HG03097 (cell line): ENCODE measurements around the gene MEGF6.

ENCODE experiments used
- ATAC-seq: cut with Tn5 transposase; IDR thresholded peaks from one replicate; pipeline ENCODE4 v1.9.1; 2021; ENCODE audit not compliant: unreplicated experiment, low FRiP score

The MEGF6 gene

DNA sequence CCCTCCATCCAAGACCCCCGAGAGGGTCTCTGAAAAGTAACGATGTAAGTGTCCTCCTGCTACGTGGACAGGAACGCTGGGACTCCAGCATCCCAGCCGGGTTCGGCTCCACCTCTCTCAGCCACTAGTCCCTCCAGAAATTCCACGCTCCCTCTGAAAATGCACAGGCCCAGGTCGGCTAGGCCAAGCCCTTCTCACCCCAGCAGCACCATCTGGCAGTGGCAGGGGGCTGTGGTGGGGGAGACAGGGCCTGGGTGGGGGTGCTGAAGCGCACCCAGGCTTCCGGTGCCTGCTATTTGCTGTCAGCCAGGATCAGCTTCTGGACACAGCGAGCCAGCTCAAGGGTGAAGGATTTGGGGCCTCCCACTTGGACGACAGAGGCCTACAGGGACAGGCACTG lies 83.5 kb downstream of the MEGF6 start:
- no peak for ATAC-seq

DNA sequence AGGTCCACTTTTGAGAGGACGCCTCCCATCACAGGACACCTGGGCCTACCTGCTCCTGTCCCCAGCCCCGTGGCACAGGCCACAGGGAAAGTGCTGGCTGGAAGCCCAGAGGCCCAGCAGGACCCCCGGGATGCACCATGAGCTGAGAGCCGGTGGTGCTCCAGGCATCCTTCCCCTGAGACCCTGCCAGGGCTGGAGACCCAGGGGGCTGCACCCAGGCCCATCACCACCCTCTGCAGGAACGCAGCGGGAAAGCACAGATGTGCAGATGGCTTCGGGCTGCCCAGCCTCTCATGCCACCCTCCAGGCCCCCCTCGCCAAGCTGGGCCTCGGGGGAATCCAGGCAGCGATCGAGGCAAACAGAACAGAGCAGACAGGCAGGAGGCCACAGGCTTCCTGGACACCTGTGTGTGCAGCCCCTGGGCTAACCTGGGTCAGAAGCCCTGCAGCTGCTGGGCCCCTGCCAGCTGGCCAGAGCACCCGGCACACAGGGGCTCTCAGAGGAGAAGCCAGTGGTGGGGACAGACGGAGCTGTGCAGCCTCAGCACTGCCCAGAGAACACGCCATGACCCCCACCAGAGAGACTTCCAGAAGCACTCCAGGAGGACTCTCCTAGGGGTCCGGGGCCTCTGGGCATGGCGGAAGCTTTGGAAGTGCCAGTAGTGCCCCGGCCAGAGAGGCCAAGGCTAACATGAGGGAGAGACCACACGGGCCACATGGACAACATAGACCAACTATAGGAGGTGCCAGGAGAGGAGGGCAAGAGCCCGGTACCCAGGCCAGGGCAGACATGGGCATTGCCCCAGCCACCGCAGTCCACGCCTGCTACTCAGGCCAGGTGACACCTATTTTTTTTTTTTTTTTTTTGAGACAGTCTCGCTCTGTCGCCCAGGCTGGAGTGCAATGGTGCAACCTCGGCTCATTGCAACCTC lies 85.5 kb downstream of the MEGF6 start:
- ATAC-seq = no peak

DNA sequence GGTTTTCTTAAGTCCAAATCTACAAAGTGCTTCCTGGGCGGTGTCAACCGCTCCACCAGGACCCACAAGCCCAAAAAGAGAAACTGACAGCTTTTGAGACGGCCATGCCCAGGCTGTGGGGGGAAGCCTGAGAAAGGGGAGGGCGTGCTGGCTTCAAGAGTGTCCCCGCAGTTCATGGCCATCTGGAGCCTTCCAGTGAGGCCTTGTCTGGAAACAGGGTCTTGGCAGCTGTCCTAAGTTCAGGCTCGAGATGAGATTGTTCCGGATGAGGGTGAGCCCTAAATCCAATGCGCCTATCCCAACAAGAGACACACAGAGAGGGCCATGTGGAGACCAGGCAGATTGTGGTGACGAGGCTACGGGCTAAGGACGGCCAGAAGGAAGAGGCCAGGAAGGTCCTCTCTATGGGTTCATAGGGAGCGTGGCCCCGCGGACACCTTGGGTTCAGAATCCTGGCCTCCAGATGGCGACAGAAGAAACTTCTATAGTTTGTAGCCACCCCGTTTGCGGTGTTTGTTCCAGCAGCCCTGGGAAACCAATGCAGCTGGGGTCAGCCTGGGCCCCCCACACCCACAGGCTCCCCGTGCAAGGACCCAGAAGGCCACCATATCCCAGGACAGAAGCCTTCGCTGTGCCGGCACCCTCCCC lies 86.6 kb downstream of the MEGF6 start:
- no peak for ATAC-seq

DNA sequence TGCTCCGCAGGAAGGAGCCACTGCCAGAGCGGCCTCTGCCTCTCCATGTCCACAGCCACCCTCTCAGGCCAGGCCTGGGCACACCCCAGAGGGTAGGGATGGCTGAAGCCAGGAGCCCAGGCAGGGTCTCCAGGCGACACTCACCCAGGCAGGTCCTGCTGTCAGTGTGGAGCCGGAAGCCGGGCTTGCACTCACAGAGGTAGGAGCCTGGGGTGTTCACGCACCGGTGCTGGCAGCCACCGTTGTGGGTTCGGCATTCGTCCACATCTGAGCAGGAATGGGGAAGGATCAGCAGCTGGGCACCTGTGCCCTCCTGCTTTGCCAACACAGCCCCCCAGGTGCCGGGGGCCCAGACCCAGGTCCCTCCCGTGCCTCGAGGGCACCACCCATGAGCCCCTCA lies 87.3 kb downstream of the MEGF6 start:
- no peak for ATAC-seq

DNA sequence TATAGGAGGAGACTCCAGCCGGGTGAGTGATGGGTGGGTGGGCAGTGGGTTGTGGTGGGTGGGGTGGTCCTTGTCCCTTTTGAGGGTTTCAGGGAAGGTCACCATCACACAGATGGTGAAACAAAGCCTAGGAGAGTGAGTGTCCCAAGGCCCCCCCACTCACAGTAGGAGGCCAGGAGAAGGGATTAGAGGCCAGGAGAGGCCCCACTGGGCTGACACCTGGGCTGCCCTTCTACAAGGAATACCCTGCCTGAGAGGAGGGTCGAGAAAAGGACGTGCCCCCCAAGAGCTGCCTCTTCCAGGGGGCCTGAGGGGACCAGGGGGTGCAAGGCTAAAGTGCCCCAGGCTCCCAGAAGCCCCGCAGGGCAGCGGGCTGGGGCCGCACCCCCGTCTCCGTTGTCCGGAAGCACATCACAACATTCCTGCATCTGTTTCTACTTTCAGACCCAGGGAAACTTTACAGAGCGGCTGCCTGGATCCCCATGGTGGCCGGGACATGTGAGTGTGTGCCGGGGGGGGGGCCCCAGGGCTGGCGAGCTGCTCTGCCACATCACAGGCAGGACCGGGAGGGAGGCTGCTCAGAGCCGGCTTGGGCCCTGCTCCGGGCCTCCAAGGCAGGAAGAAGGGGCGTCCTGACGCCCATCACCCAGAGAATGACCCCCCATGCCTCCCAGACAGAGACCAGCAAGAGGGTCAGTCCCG lies 88.6 kb downstream of the MEGF6 start:
- ATAC-seq = no peak

DNA sequence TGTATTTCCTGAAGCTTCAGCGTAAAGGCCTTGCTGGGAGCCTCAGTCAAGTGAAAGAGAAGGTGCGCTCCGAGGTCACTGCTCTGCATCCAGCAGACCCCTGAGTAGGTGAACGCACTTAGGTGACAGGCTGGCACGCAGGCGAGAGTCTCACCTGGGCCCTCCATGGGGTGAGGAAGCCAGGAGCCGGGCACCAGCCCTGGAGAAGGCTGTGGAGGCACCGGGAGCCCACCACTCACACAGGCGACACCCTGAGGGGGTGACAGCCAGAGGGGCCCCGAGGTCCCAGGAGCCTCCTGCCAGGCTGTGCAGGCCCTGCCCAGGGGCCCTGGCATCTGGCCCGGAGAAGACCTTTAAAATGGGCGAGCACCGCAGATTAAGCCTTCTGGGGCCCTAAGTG lies 89.2 kb downstream of the MEGF6 start:
- no peak for ATAC-seq

DNA sequence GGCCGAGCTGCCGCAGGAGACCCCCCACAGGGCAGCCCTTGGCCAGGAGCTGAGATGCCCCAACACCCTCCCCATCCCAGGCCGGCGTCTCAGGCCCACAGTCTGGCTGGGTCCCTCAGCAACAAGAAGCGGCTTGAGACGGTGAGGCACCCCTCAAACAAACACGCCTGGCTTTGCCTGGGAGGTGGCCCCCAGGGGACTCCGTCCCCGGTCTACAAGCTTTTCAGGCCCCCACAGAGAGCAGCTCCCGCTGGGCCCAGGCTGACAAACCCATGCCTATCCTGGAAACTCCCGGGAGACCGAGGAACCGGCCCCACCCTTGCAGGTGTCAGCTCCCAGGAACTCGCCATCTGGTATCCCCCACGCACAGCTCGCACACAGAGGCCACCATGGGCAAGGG lies 89.9 kb downstream of the MEGF6 start:
- ATAC-seq = no peak

DNA sequence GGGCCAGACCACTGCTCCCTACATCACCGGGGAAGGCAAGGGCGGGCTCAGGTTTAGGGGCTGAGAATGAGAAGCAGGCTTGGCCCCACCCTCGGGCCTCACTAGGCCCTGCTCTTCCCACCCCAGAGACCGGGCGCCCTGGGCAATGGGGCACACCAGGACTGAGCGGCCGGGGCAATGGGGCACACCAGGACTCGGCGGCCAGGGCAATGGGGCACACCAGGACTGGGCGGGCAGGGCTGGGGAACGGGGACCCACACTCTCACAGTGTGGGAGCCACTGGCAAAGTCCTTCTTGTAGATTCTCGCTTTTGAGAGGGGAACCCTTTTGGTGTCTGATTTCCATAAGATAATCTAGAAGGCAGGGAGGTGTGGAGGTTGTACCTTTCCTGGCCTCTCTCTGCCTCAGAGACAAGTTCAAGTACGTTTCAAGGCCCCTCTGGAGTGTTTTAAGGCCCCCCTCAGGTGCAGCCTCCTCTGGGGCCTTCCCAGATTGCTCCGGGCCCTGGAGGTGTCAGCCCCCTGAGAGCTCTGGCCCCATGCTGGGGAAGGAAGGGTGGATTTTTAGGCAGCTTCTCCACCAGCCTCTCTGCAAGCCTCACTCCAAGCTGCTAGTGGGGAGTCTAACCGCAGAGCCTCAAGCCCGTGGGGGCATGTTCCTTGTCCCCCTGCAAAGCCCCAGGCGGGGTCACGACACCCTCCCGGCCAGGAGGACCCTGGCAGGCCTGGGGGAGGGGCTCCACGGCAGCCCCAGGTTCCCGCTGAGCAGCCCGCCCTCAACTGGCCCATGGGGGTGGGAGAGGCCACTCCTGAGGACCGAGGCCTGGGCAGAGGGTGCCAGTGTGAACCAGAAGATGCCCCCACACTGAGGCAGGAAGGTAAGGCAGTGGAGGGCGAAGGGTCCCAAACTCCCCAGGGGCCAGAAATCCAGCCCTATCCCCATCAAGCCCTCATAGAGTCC lies 90.6 kb downstream of the MEGF6 start:
- ATAC-seq = no peak

DNA sequence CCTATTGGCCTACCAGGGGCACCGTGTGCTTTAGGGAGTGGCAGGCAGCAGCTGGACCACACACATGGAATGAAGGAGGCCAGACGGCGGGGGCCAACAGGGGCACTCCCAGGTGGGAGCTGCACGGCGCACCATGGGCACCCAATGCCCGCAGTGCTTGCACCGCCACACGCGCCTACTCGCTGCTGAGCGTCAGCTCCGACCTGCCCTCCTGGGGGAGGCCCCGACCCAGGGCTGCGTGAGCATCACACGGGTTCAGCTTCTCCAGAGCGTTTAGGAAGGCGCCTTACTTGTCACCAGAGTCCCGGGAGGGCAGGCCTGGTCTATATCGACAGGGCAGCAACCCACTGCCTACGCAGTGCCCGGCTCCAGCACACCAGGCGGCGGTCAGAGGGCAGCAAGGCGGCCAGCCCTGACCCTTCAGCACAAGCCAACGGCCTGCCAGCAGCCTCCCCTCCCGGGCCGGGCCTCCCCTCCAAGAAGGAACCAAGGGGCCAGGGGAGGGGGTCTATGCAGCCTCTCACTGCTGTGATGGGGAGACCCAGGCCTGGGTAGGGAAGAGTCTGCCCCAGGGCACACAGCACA lies 91.9 kb downstream of the MEGF6 start:
- no peak for ATAC-seq

DNA sequence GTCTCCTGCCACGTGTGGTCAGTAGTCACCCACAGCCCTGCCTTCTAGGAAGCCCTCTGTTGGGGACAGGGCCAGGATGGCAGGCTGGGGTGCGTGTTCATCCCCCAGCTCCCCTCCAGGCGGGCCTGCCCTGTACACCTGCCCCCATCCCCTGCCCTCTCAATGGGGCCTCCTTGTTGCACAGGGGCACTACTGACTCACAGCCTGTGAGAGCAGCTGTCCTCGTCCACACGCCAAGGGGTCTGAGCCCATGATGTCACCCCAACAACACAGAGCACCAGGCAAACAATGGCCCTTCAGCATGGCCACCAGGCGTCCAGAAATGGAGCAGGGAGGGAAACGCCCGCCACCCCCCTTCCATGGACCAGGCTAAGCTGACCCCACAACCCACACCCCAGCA lies 92.6 kb downstream of the MEGF6 start:
- ATAC-seq = no peak

DNA sequence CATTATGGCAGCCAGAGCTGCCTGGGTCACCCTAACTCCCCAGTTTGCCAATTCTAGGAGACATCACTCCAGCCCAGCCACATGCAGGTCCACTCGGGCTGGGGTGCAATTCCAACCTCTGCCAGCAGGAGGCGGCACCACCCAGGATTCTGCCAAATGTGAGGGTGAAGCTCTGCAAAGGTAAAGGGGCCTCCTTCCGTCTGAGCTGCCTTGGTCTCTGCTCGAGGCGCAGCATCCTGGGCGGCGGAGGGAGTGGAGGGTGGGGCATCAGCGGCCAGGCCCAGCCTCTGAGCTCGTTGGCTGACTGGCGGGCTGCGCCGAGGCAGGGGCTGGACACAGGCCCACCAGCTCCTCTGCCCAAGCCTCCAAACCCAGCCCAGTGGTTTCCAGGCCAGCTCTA lies 93.1 kb downstream of the MEGF6 start:
- ATAC-seq = no peak

DNA sequence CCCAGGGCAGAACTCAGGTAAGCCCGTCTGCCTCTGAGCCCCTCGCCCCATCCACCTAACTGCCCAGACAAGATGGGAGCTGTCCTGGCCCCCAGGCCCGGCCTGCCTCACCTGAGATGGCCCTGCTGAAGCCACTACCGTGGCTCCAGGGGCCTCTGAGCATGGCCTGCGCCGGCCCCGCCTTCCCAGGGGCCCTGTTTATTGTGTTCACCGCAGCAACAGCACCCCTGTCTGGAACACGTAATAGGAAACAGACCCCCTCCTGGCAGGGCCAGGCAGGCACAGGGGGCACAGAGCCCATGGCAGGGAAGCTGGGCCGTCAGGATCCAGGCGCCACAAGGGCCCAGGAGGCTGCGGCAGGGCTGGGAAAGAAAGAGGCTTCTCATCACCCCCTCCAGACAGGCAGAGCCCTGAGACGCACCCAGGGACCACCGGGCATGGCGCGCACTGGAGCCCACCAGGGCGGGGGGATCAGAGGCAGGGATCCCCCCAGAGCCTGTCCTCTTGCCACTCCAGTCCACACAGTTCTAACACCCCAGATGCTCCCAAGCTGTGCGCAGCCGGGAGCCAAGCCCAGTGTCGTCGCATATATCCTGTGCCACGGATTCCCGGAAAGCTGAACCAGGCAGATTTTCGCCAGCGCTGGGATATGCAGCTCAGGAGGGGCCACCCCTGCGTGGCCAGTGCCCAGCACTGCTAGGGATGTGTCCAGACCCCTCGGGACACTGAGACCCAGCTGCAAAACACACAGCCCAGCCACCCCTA lies 94.2 kb downstream of the MEGF6 start:
- ATAC-seq = no peak

DNA sequence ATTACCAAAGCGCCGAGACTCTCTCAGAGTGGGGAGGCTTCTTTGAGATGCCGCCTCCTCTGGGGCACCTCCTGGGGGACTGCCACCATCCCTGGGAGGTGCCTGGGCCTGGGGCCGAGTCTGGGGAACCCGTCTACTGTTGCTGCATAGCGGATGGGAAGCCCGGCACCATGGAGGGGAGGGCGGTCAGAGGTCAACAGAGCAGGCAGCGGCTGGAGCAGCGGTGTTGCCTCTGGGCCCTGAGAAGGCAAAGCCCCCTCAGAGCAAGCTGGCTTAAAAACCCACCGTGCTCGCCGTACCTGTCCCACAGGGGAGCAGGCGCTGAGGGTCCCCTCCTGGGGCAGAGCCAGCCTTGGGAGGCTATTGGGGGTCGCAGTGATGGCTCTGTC lies 94.8 kb downstream of the MEGF6 start:
- no peak for ATAC-seq

DNA sequence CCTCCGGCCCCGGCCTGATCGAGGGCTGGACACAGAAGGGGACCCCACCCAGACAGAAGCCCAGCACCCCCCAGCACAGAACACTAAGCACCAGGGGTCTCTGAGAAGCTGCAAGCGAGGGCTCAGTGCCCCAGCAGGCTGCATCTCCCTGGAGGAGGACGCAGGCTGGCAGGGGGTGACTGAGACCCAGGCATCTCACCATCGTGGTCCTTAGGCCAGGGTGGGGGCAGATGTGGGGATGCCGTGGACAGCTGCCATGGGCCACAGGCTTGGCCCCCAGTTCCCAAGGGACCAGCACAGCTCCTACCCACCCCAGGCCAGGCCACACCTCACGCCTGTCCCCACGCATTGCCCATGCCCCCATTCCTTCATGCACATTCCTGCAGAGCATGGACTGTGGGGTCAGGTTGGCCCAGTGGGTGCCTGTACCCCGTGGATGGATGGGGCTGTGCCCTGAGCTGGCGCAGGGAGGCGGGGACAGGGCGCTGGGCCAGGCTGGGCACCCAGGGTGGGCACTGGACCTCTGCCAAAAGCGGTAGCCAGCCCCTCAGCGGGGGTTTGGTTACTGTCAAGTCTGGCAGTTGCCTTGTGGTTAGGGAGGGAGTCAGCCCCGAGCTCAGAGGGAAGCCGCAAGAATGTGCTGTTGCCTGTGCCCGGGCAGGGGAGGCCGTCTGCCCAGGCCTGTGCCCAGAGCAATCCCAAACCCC lies 95.4 kb downstream of the MEGF6 start:
- ATAC-seq = no peak

DNA sequence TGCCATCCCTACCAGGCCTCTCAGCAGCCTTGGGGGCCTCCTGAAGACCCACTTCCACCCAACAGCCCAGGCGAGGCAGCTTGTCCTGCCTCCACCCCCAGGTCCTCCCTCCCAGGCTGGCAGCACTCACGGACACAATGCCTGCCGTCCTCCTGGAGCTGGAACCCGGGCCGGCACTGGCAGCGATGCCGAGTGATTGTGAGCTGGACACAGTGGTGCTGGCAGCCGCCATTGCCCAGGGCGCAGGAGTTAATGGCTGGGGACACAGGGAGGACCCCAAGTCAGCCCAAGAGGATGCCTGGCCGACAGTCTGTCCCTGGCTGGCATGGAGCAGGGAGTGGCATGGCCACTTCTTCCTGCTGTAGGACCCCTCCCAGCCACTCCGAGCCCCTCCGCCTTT lies 96.0 kb downstream of the MEGF6 start:
- ATAC-seq = no peak

DNA sequence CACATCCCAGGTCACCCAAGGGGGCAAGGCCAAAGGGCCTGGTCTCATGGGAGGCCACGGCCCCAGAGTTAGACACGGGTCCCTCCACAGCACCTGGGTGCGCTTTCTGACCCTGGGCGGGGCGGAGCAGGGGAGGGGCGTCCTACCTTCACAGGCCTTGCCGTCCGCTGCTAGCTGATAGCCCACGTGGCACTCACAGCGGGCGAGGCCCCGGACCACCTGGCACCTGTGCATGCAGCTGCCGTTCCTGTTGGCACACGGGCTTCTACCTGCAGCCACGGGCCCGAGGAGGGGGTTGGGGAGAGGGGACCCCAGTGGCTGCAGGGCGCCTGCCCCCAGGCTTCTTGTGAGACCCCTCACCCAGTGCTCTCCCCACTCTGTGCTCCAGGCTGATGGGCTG lies 96.9 kb downstream of the MEGF6 start:
- ATAC-seq = no peak

DNA sequence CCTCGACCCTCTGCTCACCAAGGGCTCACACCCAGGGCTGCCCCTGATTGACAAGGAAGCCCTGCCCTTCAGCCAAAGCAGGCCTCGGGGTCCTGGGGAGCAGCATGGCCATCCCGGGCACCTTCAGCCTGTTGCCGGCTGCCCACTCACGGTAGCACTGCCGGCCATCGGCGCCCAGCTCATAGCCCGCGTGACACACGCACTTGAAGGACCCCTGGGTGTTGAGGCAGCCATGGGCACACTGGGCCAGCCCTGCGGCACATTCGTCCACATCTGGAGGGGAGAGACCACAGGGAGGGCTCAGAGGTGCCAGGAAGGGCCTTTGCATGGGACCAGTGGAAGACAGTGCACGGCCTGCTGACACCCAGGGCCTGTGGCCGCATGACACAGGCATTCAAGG lies 99.5 kb downstream of the MEGF6 start:
- no peak for ATAC-seq

DNA sequence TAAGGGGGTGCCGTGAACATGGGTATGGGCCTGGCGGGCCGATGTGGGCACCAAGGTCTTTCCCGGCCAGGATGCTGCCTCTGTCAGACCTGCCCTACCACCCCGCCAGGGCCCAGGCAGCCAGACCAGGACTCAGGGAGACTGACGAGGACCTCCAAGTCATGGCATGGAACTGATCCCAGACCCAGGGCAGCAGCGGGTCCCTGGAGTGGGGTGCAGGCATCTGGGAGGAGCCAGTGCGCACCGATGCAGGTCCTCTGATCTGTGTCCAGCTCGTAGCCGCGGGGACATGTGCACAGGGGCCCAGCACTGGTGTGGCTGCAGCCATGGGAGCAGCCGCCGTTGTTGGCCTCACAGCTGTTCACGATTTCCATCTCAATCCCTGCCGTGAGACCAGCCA lies 100.0 kb downstream of the MEGF6 start:
- no peak for ATAC-seq

DNA sequence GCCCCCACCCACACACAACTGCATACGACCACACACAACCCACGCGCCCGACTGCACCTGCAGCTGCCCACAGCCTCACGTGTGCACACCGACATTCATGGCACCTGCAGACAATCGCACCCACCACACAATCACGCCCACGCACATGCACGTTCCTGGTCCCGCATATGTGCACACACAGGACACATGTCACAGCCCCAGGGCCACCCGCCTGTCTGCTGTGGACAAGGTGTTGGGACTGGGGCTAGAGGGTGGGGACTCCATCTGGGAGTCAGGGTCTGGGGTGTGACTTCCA lies 100.4 kb downstream of the MEGF6 start:
- ATAC-seq = no peak
